Middle frontal gyrus (tissue), 1 donor: ENCODE data around the gene PHYHD1.

ENCODE experiments used
- DNase-seq: peaks from one replicate; pipeline ENCODE4 v3.0.0-alpha.2; 2015; ENCODE audit warnings: low spot score; ENCODE audit errors: extremely low spot score

The PHYHD1 gene

GRCh38 chr9:128901379-128901778 lies 19.4 kb upstream of the PHYHD1 start:
- no peak for DNase-seq

GRCh38 chr9:128901822-128902221 lies 19.0 kb upstream of the PHYHD1 start:
- DNase-seq, result no peak

DNA sequence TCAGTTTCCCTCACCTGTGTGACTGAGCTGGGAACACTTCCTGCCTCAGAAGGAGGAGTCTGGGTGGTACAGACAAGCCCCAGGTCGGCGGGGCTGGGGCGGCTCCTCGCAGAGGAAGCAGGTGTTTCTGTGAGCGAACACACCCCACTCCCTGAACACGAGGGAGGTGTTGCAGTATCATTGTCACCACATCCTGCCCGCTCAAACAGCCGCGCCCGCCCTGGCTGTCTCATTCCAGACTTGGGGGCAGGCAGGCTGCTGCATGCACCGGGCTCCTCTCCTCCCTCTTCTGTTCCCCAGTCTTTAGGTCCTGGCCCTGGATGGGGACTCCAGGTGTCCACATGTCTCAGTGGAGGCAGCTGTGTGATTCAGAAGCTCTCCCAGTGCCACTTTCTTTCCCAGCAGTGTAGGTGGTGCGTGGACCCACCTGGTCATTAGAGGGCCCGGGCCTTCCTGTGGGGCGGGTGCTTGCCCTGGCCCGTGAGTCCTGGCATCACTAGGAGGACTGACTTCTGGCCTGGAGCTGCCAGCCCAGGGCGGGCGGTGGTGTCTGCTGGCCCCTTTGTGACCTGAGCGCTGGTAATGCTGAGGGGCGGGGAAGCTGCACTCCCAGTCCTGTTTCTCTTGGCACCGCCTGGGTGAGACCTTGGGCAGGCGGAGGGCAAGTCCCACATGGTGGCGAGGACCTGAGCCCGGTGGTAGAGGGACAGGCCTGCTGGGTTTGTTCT lies 18.3 kb upstream of the PHYHD1 start:
- DNase-seq, result no peak

DNA sequence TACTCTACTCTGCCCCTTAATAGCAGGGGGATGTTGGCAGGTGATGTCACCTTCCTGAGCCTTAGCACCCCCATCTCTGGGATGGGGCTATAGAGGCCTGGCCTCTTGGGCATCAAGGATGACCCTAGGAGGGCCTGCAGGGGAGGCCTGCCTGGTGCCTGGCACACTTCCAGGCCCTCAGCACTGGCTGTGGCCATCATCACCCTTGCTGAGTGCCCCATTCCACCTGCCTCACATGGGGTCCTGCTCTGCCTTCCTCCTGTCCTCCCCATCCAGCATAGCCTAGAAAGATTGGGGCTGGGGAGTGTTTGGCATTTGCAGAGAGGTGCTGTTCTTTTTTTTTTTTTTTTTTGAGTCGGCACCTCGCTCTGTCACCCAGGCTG lies 17.7 kb upstream of the PHYHD1 start:
- DNase-seq, result no peak

DNA sequence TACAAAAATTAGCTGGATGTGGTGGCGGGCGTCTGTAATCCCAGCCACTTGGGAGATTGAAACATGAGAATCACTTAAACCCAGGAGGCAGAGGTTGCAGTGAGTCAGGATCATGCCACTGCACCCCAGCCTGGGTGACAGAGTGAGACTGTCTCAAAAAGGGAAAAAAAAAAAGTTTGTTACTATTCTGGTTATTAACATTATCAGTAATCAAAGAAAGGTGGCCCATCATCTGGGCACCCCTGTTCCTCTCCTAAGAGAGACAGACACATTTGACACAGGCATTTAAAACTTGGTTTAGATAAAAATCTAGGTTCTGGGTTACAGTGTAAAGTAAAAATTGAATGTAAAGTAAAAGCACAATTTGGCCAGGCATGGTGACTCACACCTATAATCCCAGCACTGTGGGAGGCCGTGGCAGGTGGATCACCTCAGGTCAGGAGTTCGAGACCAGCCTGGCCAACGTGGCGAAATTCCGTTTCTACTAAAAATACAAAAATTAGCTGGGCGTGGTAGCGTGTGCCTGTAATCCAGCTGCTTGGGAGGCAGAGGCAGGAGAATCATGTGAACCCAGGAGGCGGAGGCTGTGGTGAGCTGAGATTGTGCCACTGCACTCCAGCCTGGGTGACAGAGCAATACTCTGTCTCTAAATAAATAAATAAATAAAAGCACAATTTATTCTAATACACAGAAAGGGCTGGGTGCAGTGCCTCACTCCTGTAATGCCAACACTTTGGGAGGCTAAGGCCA lies 16.7 kb upstream of the PHYHD1 start:
- DNase-seq, result no peak

DNA sequence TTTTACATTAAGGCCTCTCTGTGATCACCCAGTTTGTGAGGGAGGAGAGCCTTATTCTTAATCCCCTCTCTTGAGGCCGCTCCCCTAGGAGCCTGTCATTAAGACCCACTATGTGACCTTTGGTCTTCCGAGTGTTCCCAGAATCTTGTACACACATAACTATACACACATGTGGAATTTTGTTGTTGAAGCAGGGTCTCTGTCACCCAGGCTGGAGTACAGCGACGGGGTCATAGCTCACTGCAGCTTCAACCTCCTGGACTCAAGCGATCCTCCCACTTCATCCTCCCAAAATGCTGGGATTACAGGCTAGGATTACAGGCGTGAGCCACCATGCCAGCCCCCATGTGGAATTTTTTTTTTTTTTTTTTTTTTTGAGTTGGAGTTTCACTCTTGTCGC lies 14.8 kb upstream of the PHYHD1 start:
- DNase-seq, result no peak

DNA sequence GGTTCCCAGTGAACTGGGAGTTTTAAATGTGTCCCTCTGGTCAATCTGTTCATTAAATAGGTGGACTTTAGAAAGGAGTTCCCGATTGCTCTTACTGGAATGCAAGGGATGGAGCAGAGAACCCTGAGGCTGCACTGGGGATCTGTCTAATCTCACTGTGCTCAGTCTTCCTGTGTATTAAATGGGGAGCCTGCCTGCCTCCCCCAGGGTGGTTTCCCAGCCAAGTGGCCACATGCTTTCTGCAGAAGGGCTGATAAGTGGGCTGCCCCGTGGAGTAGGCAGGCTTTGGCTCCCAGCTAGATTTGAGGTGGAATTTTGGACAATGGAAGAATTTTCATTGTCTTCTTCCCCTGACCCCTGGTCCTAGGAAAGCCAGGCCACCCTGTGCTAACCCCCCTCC lies 14.0 kb upstream of the PHYHD1 start:
- DNase-seq, result no peak

DNA sequence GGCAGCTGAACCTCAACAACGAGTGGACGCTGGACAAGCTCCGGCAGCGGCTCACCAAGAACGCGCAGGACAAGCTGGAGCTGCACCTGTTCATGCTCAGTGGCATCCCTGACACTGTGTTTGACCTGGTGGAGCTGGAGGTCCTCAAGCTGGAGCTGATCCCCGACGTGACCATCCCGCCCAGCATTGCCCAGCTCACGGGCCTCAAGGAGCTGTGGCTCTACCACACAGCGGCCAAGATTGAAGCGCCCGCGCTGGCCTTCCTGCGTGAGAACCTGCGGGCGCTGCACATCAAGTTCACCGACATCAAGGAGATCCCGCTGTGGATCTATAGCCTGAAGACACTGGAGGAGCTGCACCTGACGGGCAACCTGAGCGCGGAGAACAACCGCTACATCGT lies 12.4 kb upstream of the PHYHD1 start:
- no peak for DNase-seq

GRCh38 chr9:128909859-128910258 lies 10.9 kb upstream of the PHYHD1 start:
- no peak for DNase-seq

DNA sequence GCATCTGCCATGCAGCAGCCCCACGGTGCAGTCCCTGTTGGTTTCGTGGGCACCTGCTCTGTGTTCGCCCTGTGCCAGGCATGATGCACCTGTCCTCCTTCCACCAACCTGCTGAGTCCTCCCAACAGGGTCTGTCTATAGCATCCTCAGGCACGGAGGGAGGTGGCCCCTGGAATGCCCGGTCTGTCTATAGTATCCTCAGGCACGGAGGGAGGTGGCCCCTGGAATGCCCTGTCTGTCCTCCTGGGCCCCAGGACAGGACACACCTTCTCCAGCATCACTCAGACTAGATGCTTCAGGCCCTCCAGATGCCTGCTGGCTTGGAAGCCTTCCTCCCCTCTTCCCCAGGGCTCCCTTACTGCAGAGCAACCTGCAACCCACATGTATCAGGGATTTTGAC lies 9.9 kb upstream of the PHYHD1 start:
- DNase-seq, result no peak

DNA sequence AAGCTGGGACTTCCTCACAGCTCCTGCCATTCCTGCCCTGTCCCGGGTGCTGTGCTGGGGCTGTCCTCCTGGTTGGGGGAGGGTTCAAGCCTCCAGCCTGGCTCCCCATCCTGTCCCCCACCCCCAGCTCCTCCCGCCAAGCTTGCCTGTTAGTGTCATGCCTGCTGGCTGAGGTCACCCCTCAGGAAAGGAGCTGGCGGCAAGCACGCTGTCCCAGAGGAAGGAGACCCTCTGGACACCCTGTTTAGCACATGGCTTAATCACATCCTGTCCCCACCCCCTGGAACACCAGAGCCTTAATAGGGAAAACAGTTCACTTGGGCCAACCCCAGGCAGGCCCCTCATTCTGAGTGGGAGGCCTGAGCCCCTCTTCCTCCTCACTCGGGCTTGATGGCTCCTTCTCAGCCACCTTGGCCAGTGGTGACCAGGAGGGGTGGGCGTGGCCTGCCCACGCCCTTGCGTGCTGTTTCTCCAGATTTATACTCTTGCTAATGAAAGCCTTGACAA lies 9.2 kb upstream of the PHYHD1 start:
- no peak for DNase-seq

DNA sequence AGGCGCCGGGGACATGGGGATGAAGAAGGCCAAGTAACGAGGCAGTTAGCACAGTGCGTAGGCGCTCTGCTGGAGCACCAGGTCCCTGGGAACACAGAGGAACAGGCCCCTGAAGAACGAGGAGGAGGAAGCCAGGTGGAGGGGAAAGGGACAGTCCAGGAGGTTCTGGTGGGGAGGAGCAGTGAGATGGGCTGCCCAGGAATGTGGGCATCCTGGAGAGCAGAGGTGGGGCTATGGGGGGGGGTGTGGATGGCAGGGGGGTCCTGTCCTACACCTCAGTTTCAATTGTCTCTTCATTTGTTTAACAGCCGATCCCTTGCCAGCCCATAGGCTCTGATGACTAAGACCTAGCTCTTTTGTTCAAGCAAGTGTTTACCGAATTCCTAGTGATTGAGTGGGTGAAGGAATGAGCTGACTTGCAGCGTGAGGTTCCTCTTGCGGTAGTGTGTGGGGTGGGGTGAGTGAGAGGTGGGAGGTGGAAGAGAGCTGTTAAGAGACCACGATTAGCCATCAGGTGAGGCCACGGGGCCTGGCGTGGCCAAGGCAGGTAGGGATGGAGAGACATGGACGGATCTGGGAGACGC lies 8.4 kb upstream of the PHYHD1 start:
- no peak for DNase-seq

GRCh38 chr9:128913048-128913900 lies 7.5 kb upstream of the PHYHD1 start:
- DNase-seq, result no peak

- DNase-seq, result no peak
Measured at GRCh38 chr9:128913995-128914772, 6.6 kb upstream of the PHYHD1 start.

DNA sequence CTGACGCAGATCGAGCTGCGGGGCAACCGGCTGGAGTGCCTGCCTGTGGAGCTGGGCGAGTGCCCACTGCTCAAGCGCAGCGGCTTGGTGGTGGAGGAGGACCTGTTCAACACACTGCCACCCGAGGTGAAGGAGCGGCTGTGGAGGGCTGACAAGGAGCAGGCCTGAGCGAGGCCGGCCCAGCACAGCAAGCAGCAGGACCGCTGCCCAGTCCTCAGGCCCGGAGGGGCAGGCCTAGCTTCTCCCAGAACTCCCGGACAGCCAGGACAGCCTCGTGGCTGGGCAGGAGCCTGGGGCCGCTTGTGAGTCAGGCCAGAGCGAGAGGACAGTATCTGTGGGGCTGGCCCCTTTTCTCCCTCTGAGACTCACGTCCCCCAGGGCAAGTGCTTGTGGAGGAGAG lies 4.6 kb upstream of the PHYHD1 start:
- DNase-seq, result no peak

DNA sequence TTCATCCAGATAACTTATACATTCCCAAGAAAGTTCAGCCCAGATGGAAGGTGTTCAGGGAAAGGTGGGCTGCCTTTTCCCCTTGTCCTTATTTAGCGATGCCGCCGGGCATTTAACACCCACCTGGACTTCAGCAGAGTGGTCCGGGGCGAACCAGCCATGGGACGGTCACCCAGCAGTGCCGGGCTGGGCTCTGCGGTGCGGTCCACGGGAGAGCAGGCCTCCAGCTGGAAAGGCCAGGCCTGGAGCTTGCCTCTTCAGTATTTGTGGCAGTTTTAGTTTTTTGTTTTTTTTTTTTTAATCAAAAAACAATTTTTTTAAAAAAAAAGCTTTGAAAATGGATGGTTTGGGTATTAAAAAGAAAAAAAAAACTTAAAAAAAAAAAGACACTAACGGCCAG lies 4.0 kb upstream of the PHYHD1 start:
- DNase-seq, result no peak

GRCh38 chr9:128917151-128917849 lies 3.5 kb upstream of the PHYHD1 start:
- DNase-seq, result peak; percentile 43

DNA sequence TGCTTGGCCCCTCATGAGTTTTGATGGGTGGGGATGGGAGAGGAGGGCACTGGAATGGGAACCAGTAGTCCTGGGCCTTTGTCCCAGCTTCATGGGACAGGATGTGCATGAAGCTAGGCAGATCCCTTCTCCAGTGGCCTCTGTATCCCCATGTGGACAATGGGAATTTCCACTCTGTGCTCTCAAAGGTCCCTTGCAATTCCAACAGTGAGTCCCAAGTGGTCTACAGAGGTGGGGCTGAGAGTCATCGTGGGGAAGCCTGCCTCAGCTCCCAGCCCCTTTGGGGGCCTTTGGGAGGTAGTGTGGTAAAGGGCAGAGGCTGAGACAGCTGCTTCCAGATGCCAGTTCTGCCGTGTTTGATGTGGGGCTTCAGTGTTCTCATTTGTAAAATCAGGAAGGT lies 1.9 kb upstream of the PHYHD1 start:
- no peak for DNase-seq

DNA sequence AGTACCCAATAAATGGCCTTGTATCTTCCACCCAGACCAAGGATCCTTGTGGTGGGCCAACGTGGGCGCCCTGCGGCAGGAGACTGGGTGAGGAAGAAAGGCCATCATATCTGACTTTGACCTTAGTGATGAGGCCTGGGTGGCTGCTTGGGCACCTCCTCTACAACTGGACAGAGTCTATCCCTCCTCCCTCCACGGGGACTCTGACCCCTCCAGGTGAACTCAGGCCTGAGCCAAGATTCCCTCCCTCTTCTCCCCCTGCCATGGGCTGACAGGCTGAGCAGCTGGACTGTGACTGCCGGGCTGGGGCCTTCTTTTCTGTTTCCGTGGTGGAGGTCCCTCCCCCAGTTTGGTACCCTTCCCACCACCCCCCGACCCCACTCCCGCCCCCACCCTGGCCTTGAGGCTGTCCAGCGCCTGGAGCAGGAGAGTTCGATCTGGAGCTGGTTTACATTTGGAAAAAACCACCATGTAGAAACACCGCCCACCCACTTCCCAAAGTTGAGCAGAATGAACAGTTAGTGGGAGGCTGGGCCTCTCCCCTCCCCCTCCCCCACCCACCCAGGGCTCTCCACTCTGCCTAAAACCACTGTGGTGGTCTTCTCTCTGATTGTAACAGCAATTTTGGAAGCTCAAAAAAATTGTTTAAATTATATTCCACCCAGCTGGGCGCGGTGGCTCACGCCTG lies 1.2 kb upstream of the PHYHD1 start:
- DNase-seq, result no peak
